GM23338 (cell line): ENCODE data around the gene LCLAT1. TPM values are rescaled to one million over a fixed set of nuclear protein-coding genes. Genes with fewer than 3 reads are reported as not detected.

ENCODE experiments used
- ATAC-seq: fragments of 200-7000 bp; cut with Tn5 transposase; 3 replicates; pipeline ENCODE4 v1.9.1; 2020
- DNase-seq: peaks from one replicate; pipeline ENCODE4 v3.0.0-alpha.2; 2015; ENCODE audit warnings: low spot score
- H2AFZ ChIP-seq: fragments of 200-600 bp; sonication (generic); 2 replicates; pipeline ENCODE4 v1.8.0; 2016; ENCODE audit warnings: antibody characterized with exemption, mild to moderate bottlenecking, moderate library complexity
- H3F3A ChIP-seq: fragments of 200-600 bp; sonication (generic); replicated peaks from 2 replicates; pipeline ENCODE4 v1.8.0; 2017; ENCODE audit warnings: antibody characterized with exemption, mixed run types, low read depth
- H3K27ac ChIP-seq: fragments of 200-600 bp; sonication (generic); 2 replicates; pipeline ENCODE4 v1.6.1; 2016; ENCODE audit warnings: low read depth
- H3K27me3 ChIP-seq: fragments of 200-600 bp; sonication (generic); 2 replicates; pipeline ENCODE4 v1.8.0; 2016; ENCODE audit warnings: mild to moderate bottlenecking, mixed run types, moderate library complexity; ENCODE audit not compliant: insufficient read depth
- H3K36me3 ChIP-seq: fragments of 200-600 bp; sonication (generic); 2 replicates; pipeline ENCODE4 v1.8.0; 2016; ENCODE audit warnings: mild to moderate bottlenecking; ENCODE audit not compliant: insufficient read depth
- H3K4me1 ChIP-seq: fragments of 200-600 bp; sonication (generic); 2 replicates; pipeline ENCODE4 v1.8.0; 2016; ENCODE audit warnings: mild to moderate bottlenecking, moderate library complexity; ENCODE audit not compliant: insufficient read depth
- H3K4me2 ChIP-seq: fragments of 200-600 bp; sonication (generic); 2 replicates; pipeline ENCODE4 v1.7.1; 2017; ENCODE audit warnings: mixed run types
- H3K4me3 ChIP-seq: fragments of 200-600 bp; sonication (generic); 2 replicates; pipeline ENCODE4 v1.6.1; 2016; ENCODE audit warnings: mixed run types
- H3K79me2 ChIP-seq: fragments of 200-600 bp; sonication (generic); replicated peaks from 2 replicates; pipeline ENCODE4 v1.8.0; 2017; ENCODE audit warnings: mild to moderate bottlenecking; ENCODE audit not compliant: insufficient read depth
- H3K9me2 ChIP-seq: fragments of 200-600 bp; sonication (generic); 2 replicates; pipeline ENCODE4 v1.8.0; 2017; ENCODE audit not compliant: insufficient read depth
- H4K20me1 ChIP-seq: fragments of 200-600 bp; sonication (generic); replicated peaks from 2 replicates; pipeline ENCODE4 v1.8.0; 2017; ENCODE audit warnings: mild to moderate bottlenecking; ENCODE audit not compliant: insufficient read depth
- H3K27ac Mint-ChIP-seq: 2 replicates; pipeline ENCODE4 v1.8.0; 2020; ENCODE audit warnings: inconsistent platforms, mild to moderate bottlenecking, moderate library complexity, mixed read lengths
- H3K27me3 Mint-ChIP-seq: 3 replicates; pipeline ENCODE4 v1.8.0; 2022; ENCODE audit warnings: low read depth, mild to moderate bottlenecking, moderate library complexity, mixed read lengths, inconsistent platforms; ENCODE audit not compliant: insufficient read depth, poor library complexity
- H3K36me3 Mint-ChIP-seq: 3 replicates; pipeline ENCODE4 v1.8.0; 2021; ENCODE audit warnings: low read depth, mild to moderate bottlenecking, inconsistent platforms, moderate library complexity, mixed read lengths
- H3K4me1 Mint-ChIP-seq: 3 replicates; pipeline ENCODE4 v1.8.0; 2020; ENCODE audit warnings: mild to moderate bottlenecking, inconsistent platforms, mixed read lengths
- H3K4me3 Mint-ChIP-seq: 3 replicates; pipeline ENCODE4 v1.8.0; 2021; ENCODE audit warnings: moderate library complexity, mild to moderate bottlenecking, inconsistent platforms, mixed read lengths
- H3K9me3 Mint-ChIP-seq: 3 replicates; pipeline ENCODE4 v1.8.0; 2020; ENCODE audit warnings: moderate library complexity, mild to moderate bottlenecking, inconsistent platforms, mixed read lengths
- JUNB ChIP-seq: IDR thresholded peaks from one replicate; pipeline ENCODE4 v1.6.1; 2016; ENCODE audit warnings: antibody characterized with exemption; ENCODE audit not compliant: unreplicated experiment
- ZNF114 ChIP-seq: fragments of 250-450 bp; sonication (Bioruptor Pico); IDR thresholded peaks from 2 replicates; pipeline ENCODE4 v1.5.0; 2020; ENCODE audit warnings: mild to moderate bottlenecking, moderate library complexity
- polyA plus RNA-seq: library from polyadenylated mRNA; unstranded; fragments of >200 nt; fragmentation: Nextera tagmentation; extraction: Ambion mirVana; gene quantifications from 2 replicates; pipeline ENCODE4 v1.2.1, GENCODE V29; 2016
- total RNA-seq: library from RNA; depleted of rRNA; stranded (reverse); fragments of >200 nt; shearing (Covaris generic); gene quantifications from 2 replicates; pipeline ENCODE4 v1.2.3, GENCODE V29; 2014
- TF ChIP-seq, protein P1 (sequence below): fragments of 250-450 bp; sonication (Bioruptor Pico); IDR thresholded peaks from 2 replicates; pipeline ENCODE4 v1.5.0; 2020; ENCODE audit warnings: mild to moderate bottlenecking, moderate library complexity
- TF ChIP-seq, protein P2 (sequence below): IDR thresholded peaks from 2 replicates; pipeline ENCODE4 v1.6.1; 2016; ENCODE audit warnings: antibody characterized with exemption

Gene LCLAT1
- total and polyA plus RNA-seq, 2 experiments from 2014 or later, result 11.5 to 30.1 TPM

DNA sequence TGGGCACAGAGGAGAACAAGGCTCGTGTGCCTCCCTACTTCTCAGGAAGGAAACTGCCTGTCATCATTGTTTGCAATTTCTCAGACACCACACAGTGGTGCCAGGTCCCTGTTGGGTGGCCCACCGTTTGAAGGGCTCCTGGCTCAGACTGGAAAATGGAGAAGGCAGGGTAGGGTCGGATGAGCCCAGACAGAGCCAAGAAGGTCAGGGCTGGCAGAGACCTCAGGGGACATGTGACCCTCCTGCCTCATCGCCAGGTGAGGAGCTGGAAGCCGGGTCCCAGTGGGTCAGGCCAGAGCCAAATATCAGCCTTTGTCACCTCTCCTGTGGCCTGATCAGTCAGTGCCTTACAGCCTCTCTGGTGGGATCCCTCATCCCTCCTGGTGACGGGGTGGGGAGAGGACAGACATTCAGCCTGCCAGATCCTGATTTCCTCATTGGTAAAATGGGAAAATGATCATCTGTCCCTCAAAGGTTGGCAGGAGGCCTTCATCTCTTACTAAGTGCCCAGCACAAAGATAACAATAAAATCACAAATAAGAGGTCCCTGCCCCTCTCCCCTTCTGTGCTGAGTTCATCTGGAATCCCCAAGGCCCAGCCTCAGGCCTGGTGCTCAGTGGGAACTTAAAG lies 242.6 kb downstream of the LCLAT1 start (continued):
- TF ChIP-seq, protein P1, sequence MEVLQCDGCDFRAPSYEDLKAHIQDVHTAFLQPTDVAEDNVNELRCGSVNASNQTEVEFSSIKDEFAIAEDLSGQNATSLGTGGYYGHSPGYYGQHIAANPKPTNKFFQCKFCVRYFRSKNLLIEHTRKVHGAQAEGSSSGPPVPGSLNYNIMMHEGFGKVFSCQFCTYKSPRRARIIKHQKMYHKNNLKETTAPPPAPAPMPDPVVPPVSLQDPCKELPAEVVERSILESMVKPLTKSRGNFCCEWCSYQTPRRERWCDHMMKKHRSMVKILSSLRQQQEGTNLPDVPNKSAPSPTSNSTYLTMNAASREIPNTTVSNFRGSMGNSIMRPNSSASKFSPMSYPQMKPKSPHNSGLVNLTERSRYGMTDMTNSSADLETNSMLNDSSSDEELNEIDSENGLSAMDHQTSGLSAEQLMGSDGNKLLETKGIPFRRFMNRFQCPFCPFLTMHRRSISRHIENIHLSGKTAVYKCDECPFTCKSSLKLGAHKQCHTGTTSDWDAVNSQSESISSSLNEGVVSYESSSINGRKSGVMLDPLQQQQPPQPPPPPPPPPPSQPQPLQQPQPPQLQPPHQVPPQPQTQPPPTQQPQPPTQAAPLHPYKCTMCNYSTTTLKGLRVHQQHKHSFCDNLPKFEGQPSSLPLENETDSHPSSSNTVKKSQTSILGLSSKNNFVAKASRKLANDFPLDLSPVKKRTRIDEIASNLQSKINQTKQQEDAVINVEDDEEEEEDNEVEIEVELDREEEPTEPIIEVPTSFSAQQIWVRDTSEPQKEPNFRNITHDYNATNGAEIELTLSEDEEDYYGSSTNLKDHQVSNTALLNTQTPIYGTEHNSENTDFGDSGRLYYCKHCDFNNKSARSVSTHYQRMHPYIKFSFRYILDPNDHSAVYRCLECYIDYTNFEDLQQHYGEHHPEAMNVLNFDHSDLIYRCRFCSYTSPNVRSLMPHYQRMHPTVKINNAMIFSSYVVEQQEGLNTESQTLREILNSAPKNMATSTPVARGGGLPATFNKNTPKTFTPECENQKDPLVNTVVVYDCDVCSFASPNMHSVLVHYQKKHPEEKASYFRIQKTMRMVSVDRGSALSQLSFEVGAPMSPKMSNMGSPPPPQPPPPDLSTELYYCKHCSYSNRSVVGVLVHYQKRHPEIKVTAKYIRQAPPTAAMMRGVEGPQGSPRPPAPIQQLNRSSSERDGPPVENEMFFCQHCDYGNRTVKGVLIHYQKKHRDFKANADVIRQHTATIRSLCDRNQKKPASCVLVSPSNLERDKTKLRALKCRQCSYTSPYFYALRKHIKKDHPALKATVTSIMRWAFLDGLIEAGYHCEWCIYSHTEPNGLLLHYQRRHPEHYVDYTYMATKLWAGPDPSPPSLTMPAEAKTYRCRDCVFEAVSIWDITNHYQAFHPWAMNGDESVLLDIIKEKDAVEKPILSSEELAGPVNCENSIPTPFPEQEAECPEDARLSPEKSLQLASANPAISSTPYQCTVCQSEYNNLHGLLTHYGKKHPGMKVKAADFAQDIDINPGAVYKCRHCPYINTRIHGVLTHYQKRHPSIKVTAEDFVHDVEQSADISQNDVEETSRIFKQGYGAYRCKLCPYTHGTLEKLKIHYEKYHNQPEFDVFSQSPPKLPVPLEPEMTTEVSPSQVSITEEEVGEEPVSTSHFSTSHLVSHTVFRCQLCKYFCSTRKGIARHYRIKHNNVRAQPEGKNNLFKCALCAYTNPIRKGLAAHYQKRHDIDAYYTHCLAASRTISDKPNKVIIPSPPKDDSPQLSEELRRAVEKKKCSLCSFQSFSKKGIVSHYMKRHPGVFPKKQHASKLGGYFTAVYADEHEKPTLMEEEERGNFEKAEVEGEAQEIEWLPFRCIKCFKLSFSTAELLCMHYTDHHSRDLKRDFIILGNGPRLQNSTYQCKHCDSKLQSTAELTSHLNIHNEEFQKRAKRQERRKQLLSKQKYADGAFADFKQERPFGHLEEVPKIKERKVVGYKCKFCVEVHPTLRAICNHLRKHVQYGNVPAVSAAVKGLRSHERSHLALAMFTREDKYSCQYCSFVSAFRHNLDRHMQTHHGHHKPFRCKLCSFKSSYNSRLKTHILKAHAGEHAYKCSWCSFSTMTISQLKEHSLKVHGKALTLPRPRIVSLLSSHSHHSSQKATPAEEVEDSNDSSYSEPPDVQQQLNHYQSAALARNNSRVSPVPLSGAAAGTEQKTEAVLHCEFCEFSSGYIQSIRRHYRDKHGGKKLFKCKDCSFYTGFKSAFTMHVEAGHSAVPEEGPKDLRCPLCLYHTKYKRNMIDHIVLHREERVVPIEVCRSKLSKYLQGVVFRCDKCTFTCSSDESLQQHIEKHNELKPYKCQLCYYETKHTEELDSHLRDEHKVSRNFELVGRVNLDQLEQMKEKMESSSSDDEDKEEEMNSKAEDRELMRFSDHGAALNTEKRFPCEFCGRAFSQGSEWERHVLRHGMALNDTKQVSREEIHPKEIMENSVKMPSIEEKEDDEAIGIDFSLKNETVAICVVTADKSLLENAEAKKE (CRISPR knock-in tag), result no peak
- TF ChIP-seq, protein P2, sequence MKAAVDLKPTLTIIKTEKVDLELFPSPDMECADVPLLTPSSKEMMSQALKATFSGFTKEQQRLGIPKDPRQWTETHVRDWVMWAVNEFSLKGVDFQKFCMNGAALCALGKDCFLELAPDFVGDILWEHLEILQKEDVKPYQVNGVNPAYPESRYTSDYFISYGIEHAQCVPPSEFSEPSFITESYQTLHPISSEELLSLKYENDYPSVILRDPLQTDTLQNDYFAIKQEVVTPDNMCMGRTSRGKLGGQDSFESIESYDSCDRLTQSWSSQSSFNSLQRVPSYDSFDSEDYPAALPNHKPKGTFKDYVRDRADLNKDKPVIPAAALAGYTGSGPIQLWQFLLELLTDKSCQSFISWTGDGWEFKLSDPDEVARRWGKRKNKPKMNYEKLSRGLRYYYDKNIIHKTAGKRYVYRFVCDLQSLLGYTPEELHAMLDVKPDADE, result no peak

DNA sequence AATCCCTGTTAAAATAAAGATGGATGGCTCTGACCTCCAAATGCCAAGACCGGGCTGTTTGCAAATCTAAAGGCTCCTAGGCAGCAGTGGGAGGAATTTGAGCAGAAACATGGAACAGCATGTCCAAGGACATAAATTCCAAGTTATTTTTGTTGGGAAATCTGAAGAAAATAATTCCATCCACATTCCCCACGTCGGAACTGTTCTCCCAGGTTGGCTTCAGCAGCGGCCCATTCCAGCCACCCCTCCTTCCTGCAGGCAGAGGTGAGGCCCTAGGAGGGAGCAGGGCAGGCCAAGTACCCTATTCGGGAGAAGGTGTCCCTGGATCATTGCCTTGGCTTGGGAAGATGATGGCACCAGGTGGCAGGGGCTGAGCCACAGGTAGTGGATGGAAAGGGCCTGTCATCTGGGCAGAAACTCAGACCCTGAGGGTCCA lies 243.1 kb downstream of the LCLAT1 start:
- H3K36me3 Mint-ChIP-seq, result no peaks in the 10 kb centered on the region; the same call in 2 of the 3 replicates
- Histone ChIP-seq H2AFZ (no peak overlapping the region), H3K9me2 (no peaks in the 10 kb centered on the region), H3K4me3 (no peak overlapping the region), H3K27me3 (no peaks in the 10 kb centered on the region), H3K79me2 (no peaks in the 10 kb centered on the region), H4K20me1 (no peaks in the 10 kb centered on the region), H3K27ac (no peak overlapping the region), H3K4me2 (no peak overlapping the region), H3K36me3 (no peaks in the 10 kb centered on the region), H3F3A (no peaks in the 10 kb centered on the region), H3K4me1 (peaks cover 2% of the 10 kb centered on the region; the same call in 1 of the 2 replicates)
- TF ChIP-seq, protein P1 (CRISPR knock-in tag), result no peak
- TF ChIP-seq JUNB (no peak), ZNF114 (CRISPR knock-in tag) (no peak)
- DNase-seq (no peak), ATAC-seq (no peak)
- H3K4me3 Mint-ChIP-seq, result no peak overlapping the region
- H3K27ac Mint-ChIP-seq, result no peak overlapping the region
- no peaks in the 10 kb centered on the region for H3K27me3 Mint-ChIP-seq
- no peaks in the 10 kb centered on the region; the same call in 2 of the 3 replicates for H3K4me1 Mint-ChIP-seq
- H3K9me3 Mint-ChIP-seq, result no peaks in the 10 kb centered on the region
